Esophagus (tissue), 2 donors: ENCODE measurements around the gene PTGER2. TPM values are rescaled to one million over a fixed set of nuclear protein-coding genes. Genes with fewer than 3 reads are reported as not detected.
A peak's percentile ranks its signal among the peaks of the same experiment; 100 is the strongest.

Experiments
- H3K27ac ChIP-seq, 2 donors: one replicate each; pipeline ENCODE4 v1.5.1; 2013; ENCODE audit warnings: low read depth in 2 of 2, mild to moderate bottlenecking in 2 of 2, inconsistent platforms in 1 of 2, low read length in 1 of 2, moderate library complexity in 1 of 2
- H3K27me3 ChIP-seq, 2 donors: one replicate each; pipeline ENCODE4 v1.6.1; 2013; ENCODE audit warnings: low read length in 2 of 2, control low read depth in 1 of 2, mild to moderate bottlenecking in 1 of 2; ENCODE audit not compliant: insufficient read depth in 2 of 2, control insufficient read depth in 1 of 2
- H3K36me3 ChIP-seq, 2 donors: one replicate each; pipeline ENCODE4 v1.6.1; 2013; ENCODE audit warnings: low read length in 1 of 2; ENCODE audit not compliant: control insufficient read depth in 2 of 2, insufficient read depth in 2 of 2
- H3K4me1 ChIP-seq, 2 donors: one replicate each; pipeline ENCODE4 v1.6.1; 2013; ENCODE audit warnings: low read length in 1 of 2; ENCODE audit not compliant: control insufficient read depth in 2 of 2, insufficient read depth in 2 of 2
- H3K4me3 ChIP-seq, 2 donors: one replicate each; pipeline ENCODE4 v1.5.1; 2013; ENCODE audit warnings: low read length in 2 of 2, mild to moderate bottlenecking in 2 of 2, low read depth in 1 of 2, moderate library complexity in 1 of 2
- H3K9me3 ChIP-seq, 2 donors: one replicate each; pipeline ENCODE4 v1.6.1; 2013; ENCODE audit warnings: mild to moderate bottlenecking in 2 of 2, low read depth in 1 of 2, low read length in 1 of 2, moderate library complexity in 1 of 2; ENCODE audit not compliant: control insufficient read depth in 2 of 2, insufficient read depth in 1 of 2
- WGBS, 2 donors: extraction: QIAGEN DNeasy Blood & Tissue Kit; methylation state at CpG; one replicate each; pipeline ENCODE4 v1.1.7; 2013; 5-methylcytosine and 5-hydroxymethylcytosine counted together
- polyA plus RNA-seq, 2 donors: library from polyadenylated mRNA; stranded (reverse); fragments of 200-250 nt; gene quantifications; one replicate each; pipeline ENCODE4 v1.2.3, GENCODE V29; 2013
- donor health status: healthy with polysubstance abuse.
- donor health status: Bipolar disorder and iron deficiency.

PTGER2 gene
- polyA plus RNA-seq, 2 donors, result 0.29 to 0.41 TPM

- WGBS, 2 donors, result 65 to 67% methylated on average over 4 of the region's 4 CpGs
Measured at GRCh38 chr14:52303236-52303635, 10.9 kb upstream of the PTGER2 start.

GRCh38 chr14:52304248-52304904, 9.7 kb upstream of the PTGER2 start:
- Histone ChIP-seq H3K27ac (no peak overlapping the region), H3K36me3 (no peaks in the 10 kb centered on the region), H3K9me3 (no peaks in the 10 kb centered on the region), H3K27me3 (no peaks in the 10 kb centered on the region), H3K4me3 (no peak overlapping the region), H3K4me1 (no peaks in the 10 kb centered on the region)
- WGBS, 2 donors, result 69 to 78% methylated on average over 4 of the region's 4 CpGs

More at GRCh38 chr14:52303236-52303635, 10.9 kb upstream of the PTGER2 start:
- Histone ChIP-seq H3K9me3 (no peaks in the 10 kb centered on the region), H3K4me1 (no peaks in the 10 kb centered on the region), H3K27me3 (no peaks in the 10 kb centered on the region), H3K27ac (no peak overlapping the region), H3K4me3 (no peak overlapping the region), H3K36me3 (no peaks in the 10 kb centered on the region)

DNA sequence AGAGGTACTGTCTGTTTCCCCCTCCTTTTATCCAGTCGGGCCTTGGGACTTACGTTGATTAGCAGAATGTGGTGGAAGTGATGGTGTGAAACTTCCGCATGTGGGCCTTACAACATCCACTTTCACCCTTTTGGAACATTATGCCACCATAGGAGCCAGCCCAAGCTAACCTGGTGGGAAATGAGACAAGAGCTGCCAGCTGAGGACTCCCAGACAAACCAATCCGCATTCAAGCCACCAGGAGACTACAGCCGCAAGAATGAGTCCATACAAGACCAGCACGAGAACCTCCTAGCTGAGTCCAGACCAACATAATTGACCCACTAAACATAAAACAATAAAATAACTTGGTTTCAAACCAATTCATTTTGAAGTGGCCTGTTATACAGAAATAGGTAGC, 9.1 kb upstream of the PTGER2 start:
- Histone ChIP-seq H3K36me3 (no peaks in the 10 kb centered on the region), H3K27ac (no peak overlapping the region), H3K9me3 (no peaks in the 10 kb centered on the region), H3K27me3 (no peaks in the 10 kb centered on the region), H3K4me1 (no peaks in the 10 kb centered on the region), H3K4me3 (no peak overlapping the region)
- WGBS, 2 donors, result 93 to 95% methylated on average over 6 of the region's 6 CpGs

DNA sequence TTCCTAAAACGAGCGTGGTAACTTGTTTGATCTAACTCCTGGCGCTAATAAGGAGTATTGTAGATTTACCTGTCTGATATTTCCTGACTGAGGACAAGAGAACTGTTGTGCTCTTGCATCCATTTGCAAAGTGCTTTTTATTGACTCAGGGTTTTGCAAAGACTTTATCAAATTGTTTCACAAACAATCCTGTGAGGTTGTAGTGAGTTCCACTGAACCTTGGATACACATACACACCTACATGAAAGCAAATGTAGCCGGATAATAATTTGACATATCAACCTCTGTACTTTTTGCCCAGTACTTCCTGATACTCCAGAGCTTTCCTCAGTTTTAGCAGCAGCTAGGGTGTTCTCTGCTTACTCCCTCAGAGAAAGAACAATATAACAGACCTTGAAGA, 6.7 kb upstream of the PTGER2 start:
- no peaks in the 10 kb centered on the region for H3K4me1 ChIP-seq
- no peaks in the 10 kb centered on the region for H3K9me3 ChIP-seq
- H3K27me3 ChIP-seq, result no peaks in the 10 kb centered on the region
- no peak overlapping the region for H3K4me3 ChIP-seq
- H3K27ac ChIP-seq, result no peak overlapping the region
- WGBS, 2 donors, result 63 to 78% methylated on average over 4 of the region's 4 CpGs
- no peaks in the 10 kb centered on the region for H3K36me3 ChIP-seq

DNA sequence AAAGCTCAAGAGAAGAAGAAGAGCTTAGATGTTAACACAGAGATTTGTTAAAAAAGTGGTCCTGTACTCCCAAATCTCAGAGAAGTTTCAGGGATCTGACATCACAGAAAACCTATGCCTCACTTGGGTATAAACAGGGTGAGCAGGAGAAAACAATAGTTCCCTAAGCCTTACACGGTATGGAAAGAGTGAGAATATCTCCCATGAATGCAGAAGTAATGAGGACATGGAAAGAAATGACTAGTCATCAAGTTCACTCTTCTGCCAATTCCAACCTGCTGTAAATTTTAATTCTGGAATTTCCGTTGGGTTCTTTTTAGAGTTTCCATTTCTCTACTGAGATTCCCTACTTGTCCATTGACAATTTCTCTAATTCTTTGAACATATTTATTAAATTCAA, 6.2 kb upstream of the PTGER2 start:
- Histone ChIP-seq H3K4me1 (no peaks in the 10 kb centered on the region), H3K36me3 (no peaks in the 10 kb centered on the region), H3K27me3 (no peaks in the 10 kb centered on the region), H3K9me3 (no peaks in the 10 kb centered on the region), H3K27ac (no peak overlapping the region), H3K4me3 (no peak overlapping the region)
- 73 to 78% methylated on average over 2 of the region's 2 CpGs for WGBS, 2 donors

DNA sequence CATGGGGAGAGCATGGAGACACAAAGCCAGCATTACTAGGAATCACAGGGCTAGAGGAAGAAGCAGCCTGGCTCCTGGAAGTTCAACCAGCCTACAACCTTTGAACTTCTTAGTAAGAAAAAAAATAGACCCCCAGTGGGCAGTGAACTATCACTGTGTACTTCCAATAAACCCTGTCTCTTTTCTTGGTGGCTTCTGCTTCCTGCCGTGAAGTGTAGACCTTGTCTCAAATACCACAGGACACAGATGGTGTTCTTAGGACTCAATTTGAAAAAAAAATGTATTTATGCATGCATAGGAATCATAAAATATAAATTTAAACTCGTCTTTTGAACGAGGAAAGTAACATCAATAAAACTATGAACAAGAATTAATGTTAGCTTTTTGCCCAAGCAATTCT, 3.6 kb upstream of the PTGER2 start:
- no peak overlapping the region for H3K4me3 ChIP-seq
- no peaks in the 10 kb centered on the region for H3K27me3 ChIP-seq
- no peak overlapping the region for H3K27ac ChIP-seq
- no peaks in the 10 kb centered on the region for H3K36me3 ChIP-seq
- no peaks in the 10 kb centered on the region for H3K9me3 ChIP-seq
- WGBS, 2 donors, result 80 to 81% methylated on average over 3 of the region's 3 CpGs
- H3K4me1 ChIP-seq, result peaks cover 0 to 10% of the 10 kb centered on the region in 2 donors

- H3K4me1 ChIP-seq, result peaks cover 0 to 10% of the 10 kb centered on the region in 2 donors
- H3K9me3 ChIP-seq, result no peaks in the 10 kb centered on the region
- H3K4me3 ChIP-seq, result no peak overlapping the region
- no peaks in the 10 kb centered on the region for H3K36me3 ChIP-seq
- no peak overlapping the region for H3K27ac ChIP-seq
- no peaks in the 10 kb centered on the region for H3K27me3 ChIP-seq
- 40 to 64% methylated on average over 5 of the region's 5 CpGs for WGBS, 2 donors
Measured at GRCh38 chr14:52312931-52313355, 1.2 kb upstream of the PTGER2 start.

- Histone ChIP-seq H3K4me3 (peak overlapping the region; percentile 51 to 53), H3K27ac (peak overlapping the region; percentile 5 to 37), H3K36me3 (no peaks in the 10 kb centered on the region), H3K4me1 (peaks cover 0 to 10% of the 10 kb centered on the region in 2 donors), H3K9me3 (no peaks in the 10 kb centered on the region), H3K27me3 (no peaks in the 10 kb centered on the region)
- 31% methylated on average over 10 of the region's 10 CpGs for WGBS, 2 donors
Measured at GRCh38 chr14:52313462-52313861, 650 bp upstream of the PTGER2 start.

GRCh38 chr14:52314595-52315354, 663 bp downstream of the PTGER2 start:
- Histone ChIP-seq H3K4me1 (peaks cover 0 to 10% of the 10 kb centered on the region in 2 donors), H3K36me3 (no peaks in the 10 kb centered on the region), H3K9me3 (no peaks in the 10 kb centered on the region), H3K27ac (peak overlapping the region; percentile 36 to 68), H3K4me3 (peak overlapping the region; percentile 51 to 53), H3K27me3 (no peaks in the 10 kb centered on the region)
- WGBS, 2 donors, result 2 to 4% methylated on average over 57 to 63 of the region's 63 CpGs

GRCh38 chr14:52315355-52315718, 1.2 kb downstream of the PTGER2 start:
- Histone ChIP-seq H3K27ac (peak overlapping the region; percentile 36 to 68), H3K27me3 (no peaks in the 10 kb centered on the region)
- 31 to 32% methylated on average over 11 of the region's 11 CpGs for WGBS, 2 donors

More at GRCh38 chr14:52315355-52315718, 1.2 kb downstream of the PTGER2 start:
- H3K4me1 ChIP-seq, result peaks cover 0 to 10% of the 10 kb centered on the region in 2 donors
- H3K36me3 ChIP-seq, result no peaks in the 10 kb centered on the region
- no peaks in the 10 kb centered on the region for H3K9me3 ChIP-seq
- H3K4me3 ChIP-seq, result peak overlapping the region; percentile 51 to 53
